Hepatocyte (in vitro differentiated cells): ENCODE results near the gene SSBP1. TPM values are rescaled to one million over a fixed set of nuclear protein-coding genes. Genes with fewer than 3 reads are reported as not detected.

Source experiments
- DNase-seq: peaks from one replicate; pipeline ENCODE4 v3.0.0-alpha.2; 2016; ENCODE audit warnings: low spot score
- H2AFZ ChIP-seq: fragments of 200-600 bp; sonication (generic); 2 replicates; pipeline ENCODE4 v1.6.0; 2016; ENCODE audit warnings: antibody characterized with exemption, mild to moderate bottlenecking
- H3K27ac ChIP-seq: fragments of 200-600 bp; sonication (generic); 2 replicates; pipeline ENCODE4 v1.5.1; 2016; ENCODE audit warnings: mild to moderate bottlenecking
- H3K27me3 ChIP-seq: fragments of 200-600 bp; sonication (generic); 2 replicates; pipeline ENCODE4 v1.6.1; 2016
- H3K36me3 ChIP-seq: fragments of 200-600 bp; sonication (generic); replicated peaks from 2 replicates; pipeline ENCODE4 v1.5.1; 2016; ENCODE audit warnings: low read depth; ENCODE audit not compliant: insufficient read depth
- H3K4me1 ChIP-seq: fragments of 200-600 bp; sonication (generic); 2 replicates; pipeline ENCODE4 v1.5.1; 2016; ENCODE audit warnings: mild to moderate bottlenecking, moderate library complexity; ENCODE audit not compliant: insufficient read depth
- H3K4me2 ChIP-seq: fragments of 200-600 bp; sonication (generic); 2 replicates; pipeline ENCODE4 v1.6.0; 2016
- H3K4me3 ChIP-seq: fragments of 200-600 bp; sonication (generic); 2 replicates; pipeline ENCODE4 v1.5.1; 2016; ENCODE audit warnings: mild to moderate bottlenecking
- H3K79me2 ChIP-seq: fragments of 200-600 bp; sonication (generic); 2 replicates; pipeline ENCODE4 v1.6.0; 2017; ENCODE audit warnings: mild to moderate bottlenecking
- H3K9me2 ChIP-seq: fragments of 200-600 bp; sonication (generic); replicated peaks from 2 replicates; pipeline ENCODE4 v1.6.0; 2017; ENCODE audit warnings: mild to moderate bottlenecking; ENCODE audit not compliant: insufficient read depth
- H3K9me3 ChIP-seq: fragments of 200-600 bp; sonication (generic); 2 replicates; pipeline ENCODE4 v1.5.1; 2016; ENCODE audit warnings: low read depth, mild to moderate bottlenecking
- H4K20me1 ChIP-seq: fragments of 200-600 bp; sonication (generic); 2 replicates; pipeline ENCODE4 v1.6.0; 2016; ENCODE audit warnings: mild to moderate bottlenecking; ENCODE audit not compliant: insufficient read depth, poor library complexity, severe bottlenecking
- EZH2 ChIP-seq: fragments of 200-600 bp; sonication (generic); IDR thresholded peaks from 2 replicates; pipeline ENCODE4 v1.6.1; 2016; ENCODE audit warnings: antibody characterized with exemption, mild to moderate bottlenecking, borderline replicate concordance
- EZH2phosphoT487 ChIP-seq: fragments of 200-600 bp; sonication (generic); IDR thresholded peaks from one replicate; pipeline ENCODE4 v1.6.1; 2018; ENCODE audit warnings: antibody characterized with exemption, mild to moderate bottlenecking, low read depth, moderate library complexity; ENCODE audit not compliant: unreplicated experiment, severe bottlenecking
- whole genome bisulfite sequencing: methylation state at CpG from one replicate; pipeline ENCODE4 v1.1.6; 2016; ENCODE audit warnings: low lambda C conversion rate; ENCODE audit errors: missing lambda C conversion rate; 5-methylcytosine and 5-hydroxymethylcytosine counted together
- polyA plus RNA-seq: library from polyadenylated mRNA; unstranded; fragments of >200 nt; fragmentation: Nextera tagmentation; extraction: Ambion mirVana; gene quantifications from 2 replicates; pipeline ENCODE4 v1.2.1, GENCODE V29; 2016
- total RNA-seq: library from RNA; depleted of rRNA; stranded (reverse); fragments of >200 nt; gene quantifications from 2 replicates; pipeline ENCODE4 v1.2.3, GENCODE V29; 2014
- TF ChIP-seq, protein P1 (sequence below): fragments of 200-600 bp; sonication (generic); IDR thresholded peaks from 2 replicates; pipeline ENCODE4 v1.5.1; 2016; ENCODE audit warnings: antibody characterized with exemption, mild to moderate bottlenecking; ENCODE audit not compliant: poor library complexity

Gene SSBP1
- total and polyA plus RNA-seq, 2 experiments from 2014 or later, result 186 to 212 TPM

- H3K4me1 ChIP-seq, result peaks cover 9% of the 10 kb centered on the region
- no peak overlapping the region for H2AFZ ChIP-seq
- H3K9me3 ChIP-seq, result no peaks in the 10 kb centered on the region
- H3K27me3 ChIP-seq, result no peaks in the 10 kb centered on the region
- peaks cover 71% of the 10 kb centered on the region for H3K79me2 ChIP-seq
- no peaks in the 10 kb centered on the region for H4K20me1 ChIP-seq
- H3K9me2 ChIP-seq, result no peaks in the 10 kb centered on the region
- no peak overlapping the region for H3K27ac ChIP-seq
- no peaks in the 10 kb centered on the region for H3K36me3 ChIP-seq
- TF ChIP-seq EZH2 (no peak), EZH2phosphoT487 (no peak)
- TF ChIP-seq, protein P1, sequence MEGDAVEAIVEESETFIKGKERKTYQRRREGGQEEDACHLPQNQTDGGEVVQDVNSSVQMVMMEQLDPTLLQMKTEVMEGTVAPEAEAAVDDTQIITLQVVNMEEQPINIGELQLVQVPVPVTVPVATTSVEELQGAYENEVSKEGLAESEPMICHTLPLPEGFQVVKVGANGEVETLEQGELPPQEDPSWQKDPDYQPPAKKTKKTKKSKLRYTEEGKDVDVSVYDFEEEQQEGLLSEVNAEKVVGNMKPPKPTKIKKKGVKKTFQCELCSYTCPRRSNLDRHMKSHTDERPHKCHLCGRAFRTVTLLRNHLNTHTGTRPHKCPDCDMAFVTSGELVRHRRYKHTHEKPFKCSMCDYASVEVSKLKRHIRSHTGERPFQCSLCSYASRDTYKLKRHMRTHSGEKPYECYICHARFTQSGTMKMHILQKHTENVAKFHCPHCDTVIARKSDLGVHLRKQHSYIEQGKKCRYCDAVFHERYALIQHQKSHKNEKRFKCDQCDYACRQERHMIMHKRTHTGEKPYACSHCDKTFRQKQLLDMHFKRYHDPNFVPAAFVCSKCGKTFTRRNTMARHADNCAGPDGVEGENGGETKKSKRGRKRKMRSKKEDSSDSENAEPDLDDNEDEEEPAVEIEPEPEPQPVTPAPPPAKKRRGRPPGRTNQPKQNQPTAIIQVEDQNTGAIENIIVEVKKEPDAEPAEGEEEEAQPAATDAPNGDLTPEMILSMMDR, result no peak
- WGBS, result 88% methylated on average over 10 of the region's 10 CpGs
- H3K4me3 ChIP-seq, result no peak overlapping the region
- H3K4me2 ChIP-seq, result no peak overlapping the region
- DNase-seq, result no peak
Measured at GRCh38 chr7:141697211-141697871, 40.8 kb upstream of the SSBP1 start.

- Histone ChIP-seq H2AFZ (no peak overlapping the region), H3K4me1 (peaks cover 16% of the 10 kb centered on the region), H3K79me2 (peaks cover 60% of the 10 kb centered on the region), H3K9me2 (no peaks in the 10 kb centered on the region), H4K20me1 (no peaks in the 10 kb centered on the region), H3K36me3 (no peaks in the 10 kb centered on the region), H3K9me3 (no peaks in the 10 kb centered on the region), H3K27ac (no peak overlapping the region), H3K4me2 (no peak overlapping the region), H3K4me3 (no peak overlapping the region), H3K27me3 (no peaks in the 10 kb centered on the region)
- no peak for DNase-seq
- TF ChIP-seq EZH2, result no peak
- no peak for TF ChIP-seq EZH2phosphoT487
- TF ChIP-seq, protein P1, result no peak
- WGBS, result 100% methylated on average over 1 of the region's 1 CpG
Measured at GRCh38 chr7:141698247-141699015, 39.7 kb upstream of the SSBP1 start.

DNA sequence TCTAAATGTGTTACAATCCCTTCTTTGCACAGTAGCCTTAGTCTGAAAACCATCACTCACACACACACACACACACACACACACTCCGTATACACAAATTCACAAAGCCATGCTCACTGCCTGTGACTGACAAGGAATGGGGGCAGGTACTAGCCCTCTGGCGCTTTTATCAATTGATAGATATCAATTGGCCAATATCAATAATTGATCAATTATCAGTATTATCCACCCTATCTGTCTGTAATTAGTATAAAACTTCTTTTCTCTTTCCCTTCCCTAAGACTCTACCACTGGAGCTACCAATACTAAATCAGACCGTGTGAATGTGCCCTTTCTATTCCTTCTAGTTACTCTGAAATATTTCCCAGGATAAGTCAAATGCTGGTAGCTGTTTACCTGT, 38.3 kb upstream of the SSBP1 start:
- no peak for TF ChIP-seq EZH2phosphoT487
- TF ChIP-seq, protein P1, result no peak
- no peak for TF ChIP-seq EZH2

More for the DNA sequence above, 38.3 kb upstream of the SSBP1 start:
- Histone ChIP-seq H3K9me3 (no peaks in the 10 kb centered on the region), H3K36me3 (no peaks in the 10 kb centered on the region), H2AFZ (no peak overlapping the region), H4K20me1 (no peaks in the 10 kb centered on the region), H3K79me2 (peaks cover 49% of the 10 kb centered on the region), H3K4me1 (peaks cover 28% of the 10 kb centered on the region), H3K27me3 (no peaks in the 10 kb centered on the region), H3K27ac (no peak overlapping the region), H3K4me2 (no peak overlapping the region), H3K9me2 (no peaks in the 10 kb centered on the region), H3K4me3 (no peak overlapping the region)
- DNase-seq, result no peak
- 75% methylated on average over 3 of the region's 3 CpGs for WGBS
